WERI-Rb-1 (cell line): ENCODE results near the gene LAMP5.

Source experiments
- DNase-seq: peaks from one replicate; pipeline ENCODE4 v3.0.0-alpha.2; 2020
- H3K27ac ChIP-seq: fragments of 250-450 bp; sonication (Bioruptor Pico); 2 replicates; pipeline ENCODE4 v1.5.1; 2020; ENCODE audit warnings: mild to moderate bottlenecking, moderate library complexity
- H3K27me3 ChIP-seq: fragments of 250-450 bp; sonication (Bioruptor Pico); 2 replicates; pipeline ENCODE4 v1.5.1; 2021; ENCODE audit warnings: mild to moderate bottlenecking, low read depth, moderate library complexity; ENCODE audit not compliant: insufficient read depth, severe bottlenecking
- H3K36me3 ChIP-seq: fragments of 250-450 bp; sonication (Bioruptor Pico); 2 replicates; pipeline ENCODE4 v1.5.1; 2020; ENCODE audit warnings: mild to moderate bottlenecking, moderate library complexity
- H3K4me3 ChIP-seq: 2 replicates; pipeline ENCODE4 v1.5.1; 2011; ENCODE audit warnings: low read depth, mild to moderate bottlenecking, control low read depth, low read length
- H3K9me3 ChIP-seq: fragments of 250-450 bp; sonication (Bioruptor Pico); 2 replicates; pipeline ENCODE4 v1.5.1; 2021; ENCODE audit warnings: mild to moderate bottlenecking, moderate library complexity; ENCODE audit not compliant: severe bottlenecking
- CTCF ChIP-seq: IDR thresholded peaks from 2 replicates; pipeline ENCODE4 v1.5.1; 2011; ENCODE audit warnings: low read depth, mild to moderate bottlenecking, control low read depth, inconsistent platforms, low read length

The LAMP5 gene

DNA sequence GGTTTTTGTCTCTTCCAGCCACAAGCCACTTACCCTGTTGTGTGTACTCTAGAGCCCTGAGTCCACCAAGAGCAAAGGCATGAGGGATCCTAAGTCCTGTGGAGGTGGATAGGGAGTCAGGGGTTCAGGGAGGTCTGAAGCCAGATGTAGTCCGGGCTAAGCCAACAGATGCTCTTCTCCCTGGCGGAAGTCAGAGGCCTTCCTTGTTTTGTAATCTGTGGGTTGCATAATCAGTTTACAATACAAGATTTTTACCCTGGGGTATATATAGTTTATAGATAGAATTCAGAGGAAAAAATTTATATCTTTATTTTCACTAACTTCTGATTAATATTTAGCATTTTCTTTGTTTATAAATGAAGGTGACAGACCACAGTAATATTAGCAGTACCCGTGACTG, 9.2 kb downstream of the LAMP5 start:
- no peak for DNase-seq
- no peak overlapping the region for H3K4me3 ChIP-seq
- no peaks in the 10 kb centered on the region for H3K27me3 ChIP-seq
- no peak for TF ChIP-seq CTCF
- no peaks in the 10 kb centered on the region for H3K9me3 ChIP-seq
- H3K27ac ChIP-seq: no peak overlapping the region
- no peaks in the 10 kb centered on the region for H3K36me3 ChIP-seq

- Histone ChIP-seq H3K27me3 (no peaks in the 10 kb centered on the region), H3K27ac (no peak overlapping the region), H3K9me3 (no peaks in the 10 kb centered on the region), H3K36me3 (no peaks in the 10 kb centered on the region), H3K4me3 (no peak overlapping the region)
- no peak for TF ChIP-seq CTCF
- DNase-seq: no peak
These were observed 17.2 kb downstream of the LAMP5 start for GRCh38 chr20:9531581-9531980.

DNA sequence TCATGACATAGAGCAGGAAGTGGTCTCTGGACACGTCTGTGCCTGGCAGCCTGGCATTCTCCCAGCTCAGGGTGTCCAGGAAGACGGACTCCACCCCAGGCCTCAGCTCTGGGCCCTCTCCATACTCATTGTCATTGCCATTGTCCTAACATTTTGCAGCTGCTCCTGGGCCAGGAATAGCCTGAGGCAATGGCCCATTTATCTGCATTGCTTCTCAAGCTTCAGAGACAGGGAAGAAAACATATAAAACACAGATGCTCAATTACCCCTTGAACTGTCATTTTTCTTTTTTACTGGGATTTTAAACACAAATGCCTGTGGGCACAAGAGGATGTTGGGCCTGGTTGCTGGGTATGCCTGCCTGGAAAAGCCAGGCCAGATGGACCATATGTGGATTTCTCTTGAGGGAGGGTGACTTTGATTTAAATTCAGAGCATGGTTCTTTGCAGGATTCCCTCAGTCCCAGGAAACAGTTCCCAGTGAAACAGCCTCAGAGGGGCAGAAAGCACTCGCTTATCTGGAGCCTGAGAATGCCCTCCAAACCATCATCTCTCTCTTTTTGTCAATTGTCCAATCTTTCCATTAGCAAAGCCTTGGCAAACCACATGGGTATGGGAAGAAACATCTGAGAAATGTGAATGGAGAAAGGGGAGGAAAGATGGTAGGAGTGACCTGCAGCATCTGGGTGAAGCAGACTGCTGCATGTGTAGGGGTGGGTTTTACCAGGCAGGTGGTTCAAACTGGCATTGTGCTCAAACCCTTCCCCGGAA, 17.9 kb downstream of the LAMP5 start:
- Histone ChIP-seq H3K27ac (no peak overlapping the region), H3K9me3 (no peaks in the 10 kb centered on the region), H3K36me3 (no peaks in the 10 kb centered on the region), H3K27me3 (no peaks in the 10 kb centered on the region), H3K4me3 (no peak overlapping the region)
- no peak for DNase-seq
- no peak for TF ChIP-seq CTCF

GRCh38 chr20:9534025-9534424, 19.6 kb downstream of the LAMP5 start:
- TF ChIP-seq CTCF: no peak
- H3K27ac ChIP-seq: no peak overlapping the region
- H3K4me3 ChIP-seq: no peak overlapping the region
- no peaks in the 10 kb centered on the region for H3K9me3 ChIP-seq
- H3K27me3 ChIP-seq: no peaks in the 10 kb centered on the region
- H3K36me3 ChIP-seq: no peaks in the 10 kb centered on the region
- DNase-seq: no peak

GRCh38 chr20:9535449-9535848, 21.1 kb downstream of the LAMP5 start:
- Histone ChIP-seq H3K9me3 (no peaks in the 10 kb centered on the region), H3K4me3 (no peak overlapping the region), H3K27me3 (no peaks in the 10 kb centered on the region), H3K27ac (no peak overlapping the region), H3K36me3 (no peaks in the 10 kb centered on the region)
- no peak for DNase-seq
- TF ChIP-seq CTCF: no peak

GRCh38 chr20:9543214-9543613, 28.8 kb downstream of the LAMP5 start:
- Histone ChIP-seq H3K27ac (no peak overlapping the region), H3K9me3 (no peaks in the 10 kb centered on the region), H3K27me3 (no peaks in the 10 kb centered on the region), H3K36me3 (no peaks in the 10 kb centered on the region), H3K4me3 (no peak overlapping the region)
- no peak for TF ChIP-seq CTCF
- DNase-seq: no peak
